HT-29 (cell line): Measurements from ENCODE around the gene AOPEP. TPM values are rescaled to one million over a fixed set of nuclear protein-coding genes. Genes with fewer than 3 reads are reported as not detected.
"Not testable (repeated sequence)": the region's sequence is repeated elsewhere in the genome, so short reads cannot be mapped to it uniquely, and the experiment has no call there.

ENCODE experiments used
- DNase-seq: peaks from one replicate; pipeline ENCODE4 v3.0.0-alpha.2; 2015; ENCODE audit warnings: low spot score
- total RNA-seq: library from RNA; depleted of rRNA; stranded (reverse); fragments of >200 nt; shearing (Covaris generic); gene quantifications from 2 replicates; pipeline ENCODE4 v1.2.3, GENCODE V29; 2014

AOPEP gene
- total RNA-seq, 1 experiment from 2014 or later, result 19.9 TPM

- no peak for DNase-seq
Observed at GRCh38 chr9:94952565-94953373, 226.3 kb downstream of the AOPEP start.

DNA sequence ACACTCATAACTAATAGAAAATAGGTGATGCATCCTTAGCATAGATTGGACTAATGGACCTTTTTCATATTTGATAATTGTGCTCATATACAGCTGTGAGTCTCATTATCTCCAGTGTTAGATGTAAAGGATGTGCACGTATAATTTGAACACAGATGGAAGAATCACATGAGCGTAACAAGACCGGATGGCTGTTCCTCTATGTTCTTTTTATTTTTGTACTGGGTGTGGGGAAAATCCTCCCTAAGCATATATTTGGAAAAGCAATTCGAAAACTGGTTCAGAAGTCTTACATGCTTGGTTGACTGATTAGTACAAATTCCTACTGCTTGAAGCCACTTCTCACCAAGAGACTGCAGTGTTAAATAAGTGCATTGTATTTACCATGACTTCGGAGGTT is 230.2 kb downstream of the AOPEP start:
- DNase-seq, result no peak

DNA sequence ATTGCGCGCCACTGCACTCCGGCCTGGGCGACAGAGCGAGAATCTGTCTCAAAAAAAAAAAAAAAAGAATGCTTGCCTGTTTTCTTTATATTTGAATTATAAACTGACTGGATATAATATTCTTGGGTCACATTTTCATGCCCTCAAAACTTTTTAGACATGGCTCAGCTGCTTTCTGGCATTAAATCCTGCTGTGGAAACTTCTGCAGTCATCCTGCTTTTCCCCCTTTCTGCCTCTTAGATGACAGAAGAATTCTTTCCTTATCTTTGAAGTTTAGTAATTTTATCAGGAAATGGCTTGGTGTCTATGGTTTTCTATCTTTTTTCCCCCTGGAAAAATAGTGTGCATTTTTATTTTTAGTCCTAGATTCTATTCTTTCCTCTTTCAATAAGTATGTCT is 234.5 kb downstream of the AOPEP start:
- DNase-seq, result no peak

GRCh38 chr9:94961870-94962269 is 235.4 kb downstream of the AOPEP start:
- DNase-seq, result no peak

GRCh38 chr9:94965631-94966030 is 239.1 kb downstream of the AOPEP start:
- DNase-seq, result not testable (repeated sequence)

- not testable (repeated sequence) for DNase-seq
Observed at GRCh38 chr9:94966046-94966445, 239.5 kb downstream of the AOPEP start.

DNA sequence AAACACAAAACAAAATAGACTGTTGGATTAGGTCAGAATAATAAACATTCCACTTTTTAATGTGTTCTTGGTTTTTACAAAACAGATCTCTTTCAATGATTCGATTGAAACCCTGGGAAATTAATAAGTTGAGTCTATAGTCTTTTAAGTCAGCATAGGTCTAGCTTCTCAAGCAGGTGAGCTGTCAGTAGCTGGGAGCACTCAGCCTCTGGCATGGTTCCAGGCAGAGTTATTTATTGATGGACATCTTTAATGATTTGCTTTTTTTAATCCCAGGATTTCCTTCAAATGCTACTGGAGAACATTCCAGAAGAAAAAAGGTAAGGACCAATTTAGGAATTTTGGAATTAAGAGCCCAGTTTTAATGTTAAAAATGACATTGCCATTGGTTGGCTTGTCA is 241.0 kb downstream of the AOPEP start:
- DNase-seq, result peak; percentile 85

- DNase-seq, result no peak
Observed at GRCh38 chr9:94971378-94972131, 245.1 kb downstream of the AOPEP start.

GRCh38 chr9:94973451-94973941 is 247.0 kb downstream of the AOPEP start:
- DNase-seq, result no peak

DNA sequence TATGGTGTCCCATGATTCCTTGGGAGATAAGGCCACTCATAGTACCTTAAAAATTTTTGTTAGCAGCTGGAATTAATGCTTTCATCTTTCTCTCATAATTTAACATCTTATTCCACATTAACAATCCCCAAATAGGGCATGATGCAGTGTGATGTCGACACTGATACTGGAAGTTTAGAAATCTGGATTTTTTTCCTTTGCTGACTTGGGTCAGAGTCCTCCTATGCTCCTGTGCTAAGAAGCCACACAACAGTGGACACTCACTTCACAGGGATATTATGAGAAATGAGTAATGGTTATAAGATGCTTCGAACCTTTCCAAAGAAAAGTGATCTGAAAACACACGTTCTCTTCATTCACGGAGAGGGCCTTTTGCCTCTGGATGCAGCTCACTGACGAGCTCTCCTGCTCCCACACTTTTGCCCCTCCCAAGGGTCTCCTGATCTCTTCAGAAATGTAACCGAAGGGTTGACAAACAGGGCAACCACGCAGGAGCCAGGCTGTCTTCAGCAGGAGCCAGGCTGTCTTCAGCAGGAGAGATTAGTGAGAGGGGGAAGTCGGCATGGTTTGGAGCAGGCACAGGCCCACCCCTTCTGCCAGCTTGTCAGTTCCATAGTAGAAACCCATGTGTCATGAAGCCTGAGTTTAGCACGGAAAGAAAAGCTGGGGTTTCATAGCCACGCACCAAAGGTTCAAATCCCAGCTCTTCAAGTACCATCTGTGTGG is 247.8 kb downstream of the AOPEP start:
- no peak for DNase-seq

- DNase-seq, result no peak
Observed at GRCh38 chr9:94975480-94975879, 249.0 kb downstream of the AOPEP start.

- no peak for DNase-seq
Observed at GRCh38 chr9:94976077-94976476, 249.6 kb downstream of the AOPEP start.

DNA sequence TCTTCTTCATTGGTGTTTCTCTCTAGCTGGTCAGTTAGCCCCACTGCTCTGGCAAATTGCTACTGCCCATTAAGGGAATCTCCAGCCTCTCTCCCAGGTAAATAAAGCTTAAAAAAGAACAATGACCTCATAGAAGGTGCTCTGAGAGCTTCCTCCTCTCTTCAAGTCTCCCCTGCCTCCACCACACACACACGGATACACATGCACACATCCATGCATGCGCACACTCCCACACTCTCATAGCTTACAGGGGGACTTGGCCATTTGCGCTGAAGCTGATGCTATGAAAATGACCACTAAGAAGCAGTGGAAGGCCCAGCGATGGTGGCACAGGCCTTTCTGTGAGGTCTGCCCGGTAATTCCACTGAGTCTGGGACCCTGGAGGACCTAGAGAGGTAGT is 250.9 kb downstream of the AOPEP start:
- DNase-seq, result no peak

- no peak for DNase-seq
Observed at GRCh38 chr9:94979904-94980507, 253.5 kb downstream of the AOPEP start.

- DNase-seq, result no peak
Observed at GRCh38 chr9:94980947-94981722, 254.6 kb downstream of the AOPEP start.

GRCh38 chr9:94981723-94982090 is 255.2 kb downstream of the AOPEP start:
- no peak for DNase-seq

DNA sequence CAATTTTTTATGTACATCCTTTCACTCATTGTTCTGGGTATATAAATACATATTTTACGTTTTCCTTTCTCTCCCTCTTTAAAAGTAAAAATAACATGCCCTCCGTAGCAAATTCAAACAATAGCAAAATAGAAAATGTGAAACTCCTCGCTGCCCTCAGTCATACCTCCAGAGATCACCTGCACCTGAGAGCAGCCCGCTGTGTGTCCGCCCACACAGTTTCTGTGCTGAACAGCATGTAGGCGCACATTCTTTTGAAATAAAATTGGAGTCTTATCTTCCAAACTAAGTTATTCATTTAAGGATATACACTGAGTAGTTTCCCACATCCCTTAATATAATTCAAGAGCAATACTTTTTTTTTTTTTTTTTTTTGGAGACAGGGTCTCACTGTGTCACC is 255.7 kb downstream of the AOPEP start:
- DNase-seq, result no peak

DNA sequence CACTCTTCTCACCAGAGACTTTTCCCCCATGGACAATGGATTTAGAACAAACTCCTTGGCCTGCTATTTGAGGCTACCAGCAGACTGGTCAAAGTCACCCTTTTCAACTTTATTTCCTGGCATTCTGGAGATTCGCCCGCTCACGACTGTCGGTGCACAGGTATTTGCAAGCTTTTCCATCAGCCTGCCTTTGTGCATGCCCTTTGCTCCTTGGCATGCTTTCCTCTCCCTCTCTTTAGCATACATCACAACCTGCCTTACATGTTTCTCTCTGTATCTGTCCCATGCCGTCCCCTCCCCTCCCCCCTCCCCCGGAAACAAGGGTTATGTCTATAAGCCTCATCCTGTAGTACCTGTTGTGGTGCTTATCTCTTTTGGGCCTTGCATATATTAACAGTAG is 257.1 kb downstream of the AOPEP start:
- DNase-seq, result peak; percentile 37

- DNase-seq, result no peak
Observed at GRCh38 chr9:94984891-94985476, 258.5 kb downstream of the AOPEP start.

- no peak for DNase-seq
Observed at GRCh38 chr9:94985649-94986048, 259.1 kb downstream of the AOPEP start.

- DNase-seq, result no peak
Observed at GRCh38 chr9:94987731-94988130, 261.2 kb downstream of the AOPEP start.
